Peyer's patch (tissue), 4 donors: Measurements from ENCODE around the gene FTCDNL1. TPM values are rescaled to one million over a fixed set of nuclear protein-coding genes. Genes with fewer than 3 reads are reported as not detected.

Source experiments
- DNase-seq, 3 donors: peaks; one replicate each; pipeline ENCODE4 v3.0.0-alpha.2; 2017 to 2019
- H3K27ac ChIP-seq, 4 donors: fragments of 200-600 bp; sonication (generic); one replicate each; pipeline ENCODE4 v1.5.1; 2016 to 2019
- H3K27me3 ChIP-seq, 2 donors: fragments of 200-600 bp; sonication (generic); one replicate each; pipeline ENCODE4 v1.5.1; 2019
- H3K36me3 ChIP-seq, 3 donors: fragments of 200-600 bp; sonication (generic); one replicate each; pipeline ENCODE4 v1.5.1; 2016 to 2019
- H3K4me1 ChIP-seq, 4 donors: fragments of 200-600 bp; sonication (generic); one replicate each; pipeline ENCODE4 v1.5.1; 2016 to 2019
- H3K4me3 ChIP-seq, 4 donors: fragments of 200-600 bp; sonication (generic); 1 replicate in 3 of 4; 2 replicates in 1 of 4; pipeline ENCODE4 v1.5.1; 2016 to 2019; ENCODE audit warnings: mild to moderate bottlenecking in 1 of 4
- H3K9me3 ChIP-seq, 4 donors: fragments of 200-600 bp; sonication (generic); one replicate each; pipeline ENCODE4 v1.5.1; 2016 to 2019; ENCODE audit warnings: mild to moderate bottlenecking in 1 of 4
- CTCF ChIP-seq, 6 experiments: fragments of 450-650 bp in 4 of 6; fragments of 200-600 bp in 2 of 6; sonication (generic) in 1 of 6; IDR thresholded peaks; one replicate each; pipeline ENCODE4 v1.5.1; 2017 to 2019; ENCODE audit warnings: antibody characterized with exemption in 6 of 6, mild to moderate bottlenecking in 3 of 6, moderate library complexity in 1 of 6
- POLR2A ChIP-seq, 2 donors: fragments of 450-650 bp; IDR thresholded peaks; one replicate each; pipeline ENCODE4 v1.5.1; 2017; ENCODE audit warnings: antibody characterized with exemption in 2 of 2, mild to moderate bottlenecking in 2 of 2, moderate library complexity in 2 of 2
- total RNA-seq, 4 donors: library from RNA; depleted of rRNA; stranded (reverse); fragments of >200 nt; gene quantifications; one replicate each; pipeline ENCODE4 v1.1.0, GENCODE V29; 2016

The FTCDNL1 gene
- total RNA-seq, 4 donors from 2014 or later = 1.4 to 1.9 (median 1.7) TPM; not detected in 1

GRCh38 chr2:199842631-199843395 is 8.2 kb downstream of the FTCDNL1 start:
- H3K4me1 ChIP-seq = no peaks in the 10 kb centered on the region
- TF ChIP-seq CTCF (IDR thresholded peaks at IDR 0.05) (no peak), POLR2A (IDR thresholded peaks at IDR 0.05) (no peak)
- no peak overlapping the region for H3K4me3 ChIP-seq
- no peak overlapping the region for H3K27ac ChIP-seq
- DNase-seq = no peak
- H3K27me3 ChIP-seq = no peaks in the 10 kb centered on the region
- no peaks in the 10 kb centered on the region for H3K9me3 ChIP-seq
- no peaks in the 10 kb centered on the region for H3K36me3 ChIP-seq

- no peak overlapping the region for H3K27ac ChIP-seq
- TF ChIP-seq CTCF (IDR thresholded peaks at IDR 0.05) (no peak), POLR2A (IDR thresholded peaks at IDR 0.05) (no peak)
- DNase-seq = no peak
- H3K36me3 ChIP-seq = no peaks in the 10 kb centered on the region
- H3K27me3 ChIP-seq = no peaks in the 10 kb centered on the region
- H3K9me3 ChIP-seq = no peaks in the 10 kb centered on the region
- no peaks in the 10 kb centered on the region for H3K4me1 ChIP-seq
- H3K4me3 ChIP-seq = no peak overlapping the region
Observed at GRCh38 chr2:199841409-199841808, 9.6 kb downstream of the FTCDNL1 start.

- TF ChIP-seq POLR2A (IDR thresholded peaks at IDR 0.05) = no peak
- TF ChIP-seq CTCF (IDR thresholded peaks at IDR 0.05) = no peak
Observed at GRCh38 chr2:199838399-199838798, 12.6 kb downstream of the FTCDNL1 start.

GRCh38 chr2:199836943-199837342 is 14.0 kb downstream of the FTCDNL1 start:
- Histone ChIP-seq H3K4me3 (no peak overlapping the region), H3K9me3 (no peaks in the 10 kb centered on the region), H3K36me3 (no peaks in the 10 kb centered on the region), H3K27me3 (no peaks in the 10 kb centered on the region), H3K4me1 (no peaks in the 10 kb centered on the region), H3K27ac (no peak overlapping the region)
- no peak for DNase-seq
- TF ChIP-seq POLR2A (IDR thresholded peaks at IDR 0.05) = no peak
- no peak for TF ChIP-seq CTCF (IDR thresholded peaks at IDR 0.05)

More at GRCh38 chr2:199838399-199838798, 12.6 kb downstream of the FTCDNL1 start:
- Histone ChIP-seq H3K4me3 (no peak overlapping the region), H3K27me3 (no peaks in the 10 kb centered on the region), H3K36me3 (no peaks in the 10 kb centered on the region), H3K4me1 (no peaks in the 10 kb centered on the region), H3K27ac (no peak overlapping the region), H3K9me3 (no peaks in the 10 kb centered on the region)
- no peak for DNase-seq

- H3K4me3 ChIP-seq = no peak overlapping the region
- H3K27me3 ChIP-seq = no peaks in the 10 kb centered on the region
- H3K9me3 ChIP-seq = no peaks in the 10 kb centered on the region
- no peaks in the 10 kb centered on the region for H3K36me3 ChIP-seq
- no peak for TF ChIP-seq CTCF (IDR thresholded peaks at IDR 0.05)
- no peak for TF ChIP-seq POLR2A (IDR thresholded peaks at IDR 0.05)
- no peaks in the 10 kb centered on the region for H3K4me1 ChIP-seq
- DNase-seq = no peak
- no peak overlapping the region for H3K27ac ChIP-seq
Observed at GRCh38 chr2:199833525-199833924, 17.5 kb downstream of the FTCDNL1 start.
